ENCODE results near the gene REX1BD.

REX1BD gene

DNA sequence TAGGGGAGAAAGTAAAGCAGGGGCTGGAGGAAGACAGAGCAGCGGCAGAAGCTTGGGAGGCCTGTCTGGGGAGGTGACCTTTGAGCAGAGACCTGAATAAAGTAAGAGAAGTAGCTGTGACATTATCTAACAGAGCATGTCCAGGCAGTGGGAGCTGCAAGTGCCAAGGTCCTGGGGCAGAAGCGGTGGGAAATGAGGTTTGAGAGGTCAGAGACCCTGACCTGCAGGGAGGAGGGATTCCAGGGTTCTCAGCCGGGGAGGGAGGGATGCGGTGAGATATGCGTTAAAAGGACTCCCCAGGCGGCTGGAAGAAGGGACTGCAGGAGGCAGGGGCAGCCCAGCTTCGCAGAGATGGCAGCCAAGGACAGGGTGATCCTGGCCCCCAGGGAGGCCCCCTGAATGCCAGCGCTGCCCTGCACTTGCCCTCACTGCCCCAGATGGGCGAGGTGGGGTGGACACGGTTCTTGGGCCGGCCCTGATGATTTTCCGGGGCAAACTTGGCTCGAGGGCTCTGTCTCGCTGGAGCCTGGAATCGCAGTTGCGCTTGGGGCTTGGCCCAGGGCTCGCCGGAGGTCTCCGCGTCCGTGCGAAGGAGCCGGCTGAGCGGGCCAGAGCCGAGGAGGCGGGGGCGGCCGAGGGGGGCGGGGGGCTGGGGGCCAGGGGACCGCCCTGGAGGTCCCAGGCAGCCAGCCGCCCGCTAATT is 14.8 kb downstream of the REX1BD start:
- peak in 1 of 2 donors; percentile 11 for DNase-seq

DNA sequence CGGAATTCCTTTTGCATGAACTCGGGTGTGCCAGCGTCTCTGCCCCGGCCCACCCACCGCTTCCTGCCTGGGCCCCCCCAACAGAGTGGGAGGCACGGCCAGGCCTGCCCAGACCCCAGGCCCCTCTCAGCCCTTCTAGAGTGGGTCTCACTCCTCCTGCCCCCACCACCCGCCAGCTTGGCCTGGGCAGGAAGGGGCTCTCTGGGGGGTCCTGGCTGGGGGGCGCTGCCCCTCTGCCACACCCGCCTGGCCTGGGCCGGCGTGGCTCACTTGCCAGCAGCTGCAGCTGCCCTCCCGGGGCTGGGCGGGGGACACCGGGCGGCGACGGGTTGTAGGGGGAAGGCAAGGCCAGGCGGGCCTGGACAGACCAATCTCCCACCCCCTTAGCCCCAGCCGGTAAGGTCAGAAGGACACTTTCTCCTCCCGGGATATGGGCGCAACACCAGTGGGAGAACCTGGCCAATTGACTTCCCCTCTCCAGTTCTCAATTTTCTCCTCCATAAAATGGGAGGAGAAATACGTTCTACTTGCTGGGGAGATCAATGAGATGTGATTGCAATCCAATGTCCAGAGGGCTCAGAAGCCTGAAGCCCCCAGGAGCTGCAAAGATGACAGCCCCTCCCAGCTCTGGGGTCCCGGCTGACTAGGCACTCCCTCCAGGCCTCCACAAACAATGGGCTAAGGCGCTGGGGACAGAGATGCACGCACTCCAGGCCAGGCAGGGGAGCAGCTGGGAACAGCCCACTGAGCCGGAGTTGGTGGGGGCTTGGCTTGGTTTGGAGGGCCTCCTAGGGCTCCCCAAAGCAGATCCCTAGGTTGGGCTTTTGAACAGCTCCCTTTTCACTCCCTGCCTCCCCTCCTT is 15.6 kb downstream of the REX1BD start:
- DNase-seq, result no peak

GRCh38 chr19:18604820-18605159 is 16.2 kb downstream of the REX1BD start:
- no peak for DNase-seq

DNA sequence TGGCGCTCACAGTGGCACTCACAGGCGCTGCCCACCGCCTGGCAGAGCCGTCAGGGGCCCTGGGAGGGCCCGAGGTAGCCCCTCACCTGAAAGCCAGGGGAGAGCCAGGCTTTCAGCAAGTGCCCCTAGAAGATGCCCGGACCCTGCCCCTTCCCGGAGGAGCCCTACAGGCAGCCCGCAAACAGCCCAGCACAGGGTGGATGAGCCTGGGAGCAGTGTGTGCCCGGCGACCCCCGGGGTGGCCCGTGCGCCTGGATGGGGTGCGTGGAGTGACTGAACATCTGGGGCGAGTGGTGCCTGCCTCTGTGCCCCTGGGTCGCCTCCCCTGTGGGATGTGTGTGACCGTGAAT is 16.6 kb downstream of the REX1BD start:
- no peak for DNase-seq

DNA sequence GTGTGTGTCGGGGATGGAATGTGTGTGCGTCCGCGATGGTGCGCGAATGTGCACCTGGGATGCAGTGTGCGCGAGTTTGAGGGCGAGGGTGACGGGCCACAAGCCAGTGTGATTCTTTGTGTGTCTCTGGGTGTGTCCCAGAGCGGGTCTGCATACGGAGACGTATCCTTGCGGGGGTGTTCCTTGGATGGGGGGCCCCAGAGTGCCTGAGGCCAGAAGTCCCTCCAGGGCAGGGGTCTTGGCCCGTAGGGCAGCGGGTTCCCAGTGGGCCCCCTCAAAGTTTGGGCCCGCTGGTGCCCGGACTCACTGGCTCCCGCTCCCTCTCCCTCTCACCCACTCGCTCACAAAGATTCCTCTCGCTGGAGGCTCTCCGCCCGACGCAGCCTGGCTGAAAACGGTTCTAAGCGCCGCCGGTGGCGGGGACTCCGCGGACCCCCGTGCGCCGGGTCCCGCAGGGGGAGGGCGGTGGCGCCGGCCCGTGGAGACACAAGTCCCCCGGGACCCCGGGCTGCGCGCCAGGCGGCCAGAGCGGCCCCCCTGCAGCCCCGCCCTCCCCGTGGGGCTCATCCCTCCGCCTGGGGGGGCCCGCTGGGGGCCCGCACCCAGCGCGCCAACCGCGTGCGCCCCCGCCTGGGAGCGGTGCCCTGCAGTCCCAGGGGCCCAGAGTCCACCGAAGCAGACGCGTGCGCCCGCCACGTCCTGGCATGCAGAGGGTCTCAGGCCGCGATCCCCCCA is 17.1 kb downstream of the REX1BD start:
- DNase-seq, result no peak

- DNase-seq, result no peak
Observed at GRCh38 chr19:18606281-18607225, 18.0 kb downstream of the REX1BD start, which contains the start of gene CRLF1. Gene CRLF1 (minus strand): TSS chr19:18606799. CDS start chr19:18606656, 143 bp downstream.

- DNase-seq, result no peak
Observed at GRCh38 chr19:18607226-18608101, 18.9 kb downstream of the REX1BD start.

GRCh38 chr19:18608102-18608804 is 19.7 kb downstream of the REX1BD start:
- DNase-seq, result no peak

GRCh38 chr19:18608805-18609716 is 20.5 kb downstream of the REX1BD start:
- DNase-seq, result no peak

DNA sequence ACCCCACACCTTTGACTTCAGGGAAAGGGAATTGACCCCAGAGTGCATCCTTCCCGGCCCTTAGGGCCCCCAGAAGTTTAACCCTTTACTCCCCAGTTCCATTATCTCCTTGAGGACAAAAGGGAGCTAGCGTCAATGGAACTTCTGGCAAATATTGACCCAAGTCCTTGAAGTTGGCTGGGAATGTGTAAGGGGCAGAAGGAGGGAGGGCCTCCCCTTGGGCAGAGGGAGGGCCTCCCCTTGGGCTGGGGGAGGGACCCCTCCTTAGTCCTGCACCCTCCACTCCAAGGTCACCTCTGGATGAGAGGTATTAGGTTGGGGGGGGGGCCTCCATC is 21.1 kb downstream of the REX1BD start:
- DNase-seq, result no peak

- DNase-seq, result no peak
Observed at GRCh38 chr19:18610245-18610555, 21.6 kb downstream of the REX1BD start.

GRCh38 chr19:18610556-18611326 is 22.1 kb downstream of the REX1BD start:
- DNase-seq, result no peak

DNA sequence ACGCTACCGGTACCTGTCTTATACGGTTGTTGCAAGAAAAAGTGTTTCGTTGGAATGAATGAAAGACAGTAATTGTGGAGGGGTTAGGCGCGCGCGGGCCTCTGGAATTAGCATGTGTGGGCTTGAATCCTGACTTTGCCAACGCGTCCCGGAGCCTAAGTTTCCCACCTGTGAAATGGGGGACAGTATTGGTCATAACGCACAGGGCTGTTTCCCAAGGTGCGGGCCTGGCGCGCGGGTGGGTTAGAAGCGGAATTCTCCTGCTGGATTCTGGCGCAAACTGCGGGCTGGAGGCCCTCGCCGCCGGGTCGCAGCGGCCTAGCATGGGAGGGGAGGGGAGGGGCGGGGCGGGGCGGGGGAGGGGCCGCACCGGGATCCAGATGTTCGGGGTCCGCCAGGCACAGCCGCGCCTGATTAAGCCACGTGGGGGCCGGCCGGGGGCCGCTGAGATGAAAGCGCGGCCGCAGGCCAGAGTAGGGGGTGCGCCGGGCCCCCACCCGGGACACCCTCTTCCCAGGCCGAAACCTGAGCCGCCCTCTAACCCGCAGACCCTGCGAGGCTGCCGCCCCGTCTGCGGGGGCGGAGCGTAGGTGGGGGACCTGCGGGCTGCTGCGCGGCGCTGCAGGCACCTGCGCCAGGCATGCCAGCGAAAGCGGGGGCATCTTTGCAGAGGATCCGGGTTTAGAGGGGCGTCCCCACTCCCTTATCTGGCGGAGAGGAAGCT is 22.9 kb downstream of the REX1BD start:
- DNase-seq, result no peak

DNA sequence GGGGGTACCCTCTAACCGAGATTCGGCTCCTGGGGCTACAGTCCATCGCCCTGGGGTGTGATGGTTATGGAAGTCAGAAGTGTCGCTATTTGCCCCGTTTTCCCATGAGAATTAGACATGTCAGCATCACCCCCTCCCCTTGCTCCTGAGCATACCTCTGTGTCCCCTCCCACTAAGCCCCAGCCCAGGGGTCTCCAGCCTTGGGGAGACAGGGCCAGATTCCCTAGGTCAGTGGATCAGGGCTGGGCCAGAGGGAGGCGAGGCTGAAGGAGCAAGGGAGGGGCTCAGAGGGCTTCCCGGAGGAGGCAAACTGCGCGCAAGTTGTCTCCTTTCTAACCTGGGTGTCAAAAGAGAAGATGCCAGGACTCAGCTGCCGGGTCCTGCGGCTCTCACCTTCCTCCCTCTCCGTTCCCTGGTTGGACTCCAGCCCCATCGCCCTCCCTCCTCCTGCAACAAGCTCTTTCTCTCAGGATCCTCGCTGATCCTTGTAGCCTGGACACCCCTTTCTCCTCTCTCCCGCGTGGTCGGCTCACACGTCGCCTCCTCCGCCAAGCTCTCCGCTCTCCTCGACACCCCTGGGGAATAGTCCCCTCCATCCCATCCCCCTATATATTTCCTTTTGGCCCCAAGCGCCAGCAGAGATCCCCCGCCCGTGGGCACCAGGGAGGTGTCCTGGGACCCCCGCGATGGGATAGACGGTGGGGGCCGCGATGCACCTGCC is 23.6 kb downstream of the REX1BD start:
- DNase-seq, result no peak

DNA sequence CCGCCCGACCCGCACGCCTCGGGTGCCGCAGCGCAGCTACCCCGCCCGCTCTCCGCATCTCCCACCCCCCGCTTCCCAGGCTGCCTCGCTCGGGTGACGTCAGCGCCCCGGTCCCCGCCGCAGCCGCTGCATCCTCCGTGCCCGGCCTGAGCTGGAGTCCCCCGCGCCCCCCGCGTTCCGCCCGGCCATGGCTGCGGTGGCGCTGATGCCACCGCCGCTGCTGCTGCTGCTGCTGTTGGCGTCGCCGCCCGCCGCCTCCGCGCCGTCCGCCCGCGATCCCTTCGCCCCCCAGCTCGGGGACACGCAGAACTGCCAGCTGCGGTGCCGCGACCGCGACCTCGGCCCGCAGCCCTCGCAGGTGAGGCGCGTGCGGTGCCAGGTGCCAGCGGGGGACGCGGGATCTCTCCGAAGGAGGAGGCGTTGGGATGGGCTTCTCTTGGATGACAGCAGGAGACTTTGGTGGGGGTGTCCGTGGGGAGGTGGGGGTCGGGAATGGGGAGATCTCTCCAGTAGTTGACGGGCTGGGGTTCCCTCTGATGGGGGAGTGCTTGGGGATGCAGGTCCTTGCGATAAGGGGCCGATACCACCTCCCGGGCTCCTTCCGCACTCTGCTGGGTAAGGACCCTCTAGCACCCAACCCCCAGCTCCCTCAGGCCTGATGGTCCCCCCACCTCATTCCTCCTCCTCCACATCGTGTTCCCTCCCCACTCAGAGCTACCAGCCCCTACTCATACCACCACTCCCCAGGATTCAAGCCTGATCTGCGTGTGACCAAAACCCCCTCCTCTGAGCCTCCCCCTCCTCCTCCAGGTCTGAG is 24.4 kb downstream of the REX1BD start, which contains the start of gene TMEM59L:
TSS of gene TMEM59L (plus strand) at position 99 of the 817 bp plus-strand sequence. CDS start at position 188, 89 bp downstream.
- no peak for DNase-seq

GRCh38 chr19:18613589-18614234 is 25.1 kb downstream of the REX1BD start:
- DNase-seq, result no peak
